Caco-2 (cell line): ENCODE results near the gene DENND1B. TPM values are rescaled to one million over a fixed set of nuclear protein-coding genes. Genes with fewer than 3 reads are reported as not detected.

ENCODE experiments used
- BruUV-seq: library from RNA; stranded (reverse); fragments of 400-500 nt; replicated peaks from 2 replicates; lab custom pipeline; 2021; lab: Mats Ljungman, UMichigan
- CTCF ChIA-PET: fragments of 300-600 bp; sonication (Branson Sonifier 250); formaldehyde crosslinking; loops from one replicate; lab custom pipeline; 2022; ENCODE audit warnings: antibody characterized with exemption; lab: Charles Lee
- POLR2A ChIA-PET: fragments of 300-600 bp; sonication (Branson Sonifier 250); formaldehyde crosslinking; loops from one replicate; lab custom pipeline; 2022; ENCODE audit warnings: antibody characterized with exemption; lab: Charles Lee
- DNase-seq, 2 experiments: peaks; one replicate each; pipeline versions ENCODE4 v3.0.0 to v3.0.0-alpha.2; 2020 to 2022
- H3K27me3 ChIP-seq: replicated peaks from 2 replicates; pipeline ENCODE4 v1.6.0; 2011; ENCODE audit warnings: low read length; ENCODE audit not compliant: control insufficient read depth, insufficient read depth
- H3K36me3 ChIP-seq: 2 replicates; pipeline ENCODE4 v1.5.1; 2011; ENCODE audit warnings: low read length; ENCODE audit not compliant: control insufficient read depth, insufficient read depth
- H3K4me1 ChIP-seq: fragments of 250-450 bp; sonication (Bioruptor Pico); 2 replicates; pipeline ENCODE4 v1.5.1; 2020; ENCODE audit warnings: mild to moderate bottlenecking
- H3K4me3 ChIP-seq: 2 replicates; pipeline ENCODE4 v1.5.1; 2011; ENCODE audit warnings: low read depth, mild to moderate bottlenecking, control low read depth, low read length
- H3K9me3 ChIP-seq: fragments of 250-450 bp; sonication (Bioruptor Pico); 2 replicates; pipeline ENCODE4 v1.5.1; 2020; ENCODE audit warnings: mild to moderate bottlenecking, moderate library complexity
- H3K27ac Mint-ChIP-seq: one replicate; pipeline ENCODE4 v1.8.0; 2022; ENCODE audit warnings: mixed read lengths; ENCODE audit not compliant: unreplicated experiment
- H3K27me3 Mint-ChIP-seq: one replicate; pipeline ENCODE4 v1.8.0; 2022; ENCODE audit warnings: mixed read lengths; ENCODE audit not compliant: insufficient read depth, unreplicated experiment
- H3K36me3 Mint-ChIP-seq: one replicate; pipeline ENCODE4 v1.8.0; 2022; ENCODE audit warnings: mild to moderate bottlenecking, mixed read lengths; ENCODE audit not compliant: insufficient read depth, unreplicated experiment
- H3K4me1 Mint-ChIP-seq: one replicate; pipeline ENCODE4 v1.8.0; 2022; ENCODE audit warnings: low read depth, mixed read lengths; ENCODE audit not compliant: unreplicated experiment
- H3K4me3 Mint-ChIP-seq: one replicate; pipeline ENCODE4 v1.8.0; 2022; ENCODE audit warnings: mild to moderate bottlenecking, moderate library complexity, mixed read lengths; ENCODE audit not compliant: unreplicated experiment
- H3K9me3 Mint-ChIP-seq: one replicate; pipeline ENCODE4 v1.8.0; 2022; ENCODE audit warnings: mixed read lengths; ENCODE audit not compliant: unreplicated experiment
- CTCF ChIP-seq, 2 experiments: fragments of 200-600 bp in 1 of 2; IDR thresholded peaks; 1 replicate in 1 of 2; 2 replicates in 1 of 2; pipeline versions ENCODE4 v1.5.1 to v1.8.0; 2011 to 2022; ENCODE audit warnings: antibody characterized with exemption in 1 of 2, control low read depth in 1 of 2, inconsistent platforms in 1 of 2, low read depth in 1 of 2, low read length in 1 of 2, mild to moderate bottlenecking in 1 of 2, moderate library complexity in 1 of 2; ENCODE audit not compliant: insufficient read depth in 1 of 2, severe bottlenecking in 1 of 2, unreplicated experiment in 1 of 2
- intact Hi-C: fragments of 100-400 bp; cut with micrococcal nuclease; formaldehyde crosslinking; loops from one replicate; pipeline ENCODE4 v1.10.0; 2022; ENCODE audit not compliant: unreplicated experiment
- total RNA-seq: library from RNA; stranded (reverse); gene quantifications from 2 replicates; pipeline ENCODE4 v1.2.3, GENCODE V29; 2022

The DENND1B gene
- total RNA-seq, 1 experiment from 2014 or later: 9.6 TPM

- no peaks in the 10 kb centered on the region for H3K36me3 ChIP-seq
- intact Hi-C loops: no loop called here
- H3K27me3 Mint-ChIP-seq: no peaks in the 10 kb centered on the region
- no peak overlapping the region for H3K4me3 ChIP-seq
- no TSS peak for BruUV-seq
- H3K27ac Mint-ChIP-seq: no peak overlapping the region
- DNase-seq: no peak
- H3K4me1 Mint-ChIP-seq: no peaks in the 10 kb centered on the region
- TF ChIP-seq CTCF (IDR thresholded peaks at IDR 0.05; ENCODE audit: insufficient read depth in 1 of 2, low read depth in 1 of 2, low read length in 1 of 2, severe bottlenecking in 1 of 2, unreplicated experiment in 1 of 2): no peak
- no peaks in the 10 kb centered on the region for H3K27me3 ChIP-seq
- ChIA-PET CTCF (no interaction called here), POLR2A (no interaction called here)
- no peak overlapping the region for H3K4me3 Mint-ChIP-seq
- H3K36me3 Mint-ChIP-seq: no peaks in the 10 kb centered on the region
- no peaks in the 10 kb centered on the region for H3K9me3 Mint-ChIP-seq
- no peaks in the 10 kb centered on the region for H3K4me1 ChIP-seq
- H3K9me3 ChIP-seq: no peaks in the 10 kb centered on the region
These were observed 29.4 kb downstream of the DENND1B start for GRCh38 chr1:197745911-197746310.

DNA sequence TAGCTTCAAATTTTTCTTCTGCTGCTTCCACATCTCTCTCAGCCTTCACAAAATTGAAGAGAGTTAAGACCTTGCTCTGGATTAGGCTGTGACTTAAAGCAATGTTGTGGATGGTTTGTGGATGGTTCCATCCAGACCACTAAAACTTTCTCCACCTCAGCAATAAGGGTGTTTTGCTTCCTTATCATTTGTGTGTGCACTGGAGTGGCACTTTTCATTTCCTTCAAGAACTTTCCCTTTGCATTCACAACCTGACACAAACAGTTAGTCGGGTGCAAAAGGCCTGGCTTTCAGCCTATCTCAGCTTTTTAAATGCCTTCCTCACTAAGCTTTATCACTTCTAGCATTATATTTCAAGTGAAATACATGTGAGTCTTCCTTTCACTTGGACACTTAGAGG, 30.3 kb downstream of the DENND1B start:
- Histone ChIP-seq H3K4me1 (no peaks in the 10 kb centered on the region), H3K4me3 (no peak overlapping the region), H3K9me3 (no peaks in the 10 kb centered on the region), H3K36me3 (no peaks in the 10 kb centered on the region), H3K27me3 (no peaks in the 10 kb centered on the region)
- no peaks in the 10 kb centered on the region for H3K9me3 Mint-ChIP-seq
- no peaks in the 10 kb centered on the region for H3K27me3 Mint-ChIP-seq
- intact Hi-C loops: no loop called here
- H3K36me3 Mint-ChIP-seq: no peaks in the 10 kb centered on the region
- ChIA-PET POLR2A (no interaction called here), CTCF (no interaction called here)
- H3K4me1 Mint-ChIP-seq: no peaks in the 10 kb centered on the region
- no peak overlapping the region for H3K27ac Mint-ChIP-seq
- TF ChIP-seq CTCF (IDR thresholded peaks at IDR 0.05; ENCODE audit: insufficient read depth in 1 of 2, low read depth in 1 of 2, low read length in 1 of 2, severe bottlenecking in 1 of 2, unreplicated experiment in 1 of 2): no peak
- no peak for DNase-seq
- BruUV-seq: no TSS peak
- H3K4me3 Mint-ChIP-seq: no peak overlapping the region

GRCh38 chr1:197743578-197743977, 31.7 kb downstream of the DENND1B start:
- no TSS peak for BruUV-seq
- H3K27me3 Mint-ChIP-seq: no peaks in the 10 kb centered on the region

More at GRCh38 chr1:197743578-197743977, 31.7 kb downstream of the DENND1B start:
- Histone ChIP-seq H3K27me3 (no peaks in the 10 kb centered on the region), H3K36me3 (no peaks in the 10 kb centered on the region), H3K4me3 (no peak overlapping the region), H3K4me1 (no peaks in the 10 kb centered on the region), H3K9me3 (no peaks in the 10 kb centered on the region)
- DNase-seq: no peak
- intact Hi-C loops: no loop called here
- ChIA-PET POLR2A (no interaction called here), CTCF (no interaction called here)
- TF ChIP-seq CTCF (IDR thresholded peaks at IDR 0.05; ENCODE audit: insufficient read depth in 1 of 2, low read depth in 1 of 2, low read length in 1 of 2, severe bottlenecking in 1 of 2, unreplicated experiment in 1 of 2): no peak
- Mint-ChIP-seq H3K36me3 (no peaks in the 10 kb centered on the region), H3K4me1 (no peaks in the 10 kb centered on the region), H3K9me3 (no peaks in the 10 kb centered on the region), H3K27ac (no peak overlapping the region), H3K4me3 (no peak overlapping the region)
